ENCODE data around the gene LIMCH1.

DNA sequence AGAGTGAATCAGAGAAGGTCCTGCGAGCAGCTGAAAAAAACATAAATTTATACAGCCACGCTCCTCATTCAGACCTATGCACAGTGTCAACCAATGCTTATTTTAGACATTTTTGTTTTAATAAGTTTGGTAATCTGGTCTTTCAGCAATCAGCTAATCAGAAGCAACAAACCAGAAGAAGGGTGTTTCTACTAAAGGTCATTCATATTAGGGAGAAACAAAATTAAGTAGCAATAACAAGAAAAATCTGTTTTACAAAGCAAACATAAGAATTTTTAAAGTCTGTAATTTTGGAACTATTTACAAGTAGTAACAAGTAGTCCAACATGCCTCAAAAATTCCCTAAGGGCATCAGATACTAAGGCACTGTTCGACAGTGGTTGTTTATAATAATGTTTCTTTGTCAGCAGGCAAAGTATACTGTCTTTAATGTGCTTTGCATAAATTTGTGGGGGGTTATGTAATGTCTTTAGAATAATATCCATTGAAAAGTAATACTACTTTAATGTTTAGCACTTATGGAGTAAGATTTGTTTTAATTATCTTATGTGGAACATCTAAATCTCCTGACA, 127.8 kb downstream of the LIMCH1 start:
- TF ChIP-seq POLR2A (IDR thresholded peaks at IDR 0.05; ENCODE audit: low read depth, low read length) (no peak), POLR2AphosphoS5 (IDR thresholded peaks at IDR 0.05; ENCODE audit: low read depth, low read length) (no peak), TAF1 (IDR thresholded peaks at IDR 0.05; ENCODE audit: borderline replicate concordance, low read depth, low read length) (no peak)
